ENCODE measurements around the gene CTNS. TPM values are rescaled to one million over a fixed set of nuclear protein-coding genes. Genes with fewer than 3 reads are reported as not detected.

The CTNS gene
- total and polyA plus RNA-seq, 8 donors, result 4.0 to 74.5 (median 11.9) TPM

DNA sequence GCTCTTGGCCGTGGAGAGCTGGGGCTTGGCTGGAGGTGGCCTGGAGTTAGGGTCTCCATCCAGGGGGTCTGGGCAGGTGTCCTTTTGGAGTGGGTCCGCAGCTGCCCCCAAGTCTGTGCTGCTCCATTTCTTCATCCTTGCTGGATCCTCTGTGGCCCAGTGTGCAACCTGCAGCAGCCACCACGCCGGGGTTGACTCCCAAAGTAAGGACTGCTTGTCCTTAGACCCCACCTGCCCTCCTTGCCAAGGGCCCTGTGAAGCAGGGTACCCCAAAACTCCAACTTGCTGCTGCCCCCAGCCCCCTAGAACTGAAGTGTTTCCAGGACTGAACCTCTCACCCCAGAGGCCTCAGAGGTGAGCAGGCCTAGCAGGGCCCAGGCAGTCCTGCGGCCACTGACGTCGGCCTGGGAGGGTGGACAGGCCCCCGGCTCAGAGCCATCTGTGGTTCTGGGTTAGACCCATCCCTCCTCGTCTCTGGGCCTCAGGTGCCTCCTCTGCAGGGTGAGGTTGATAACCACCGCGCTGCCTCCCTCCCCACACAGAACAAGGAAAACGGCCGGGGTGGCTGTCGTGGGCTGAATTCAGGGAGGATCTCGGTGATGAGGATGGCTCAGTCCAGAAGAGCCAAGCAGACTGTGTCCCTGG lies 44.2 kb upstream of the CTNS start:
- Histone ChIP-seq H3K27ac (no peak overlapping the region), H3K9me3 (no peaks in the 10 kb centered on the region), H3K36me3 (peaks cover 7 to 62% (median 55%) of the 10 kb centered on the region in 4 donors), H3K27me3 (no peaks in the 10 kb centered on the region), H3K4me1 (no peaks in the 10 kb centered on the region), H3K4me3 (no peak overlapping the region)
- intact Hi-C loops (cut with DNase I; ENCODE audit: low total_unique reads), result no loop called here
- DNase-seq, result no peak
- TF ChIP-seq, protein P1, sequence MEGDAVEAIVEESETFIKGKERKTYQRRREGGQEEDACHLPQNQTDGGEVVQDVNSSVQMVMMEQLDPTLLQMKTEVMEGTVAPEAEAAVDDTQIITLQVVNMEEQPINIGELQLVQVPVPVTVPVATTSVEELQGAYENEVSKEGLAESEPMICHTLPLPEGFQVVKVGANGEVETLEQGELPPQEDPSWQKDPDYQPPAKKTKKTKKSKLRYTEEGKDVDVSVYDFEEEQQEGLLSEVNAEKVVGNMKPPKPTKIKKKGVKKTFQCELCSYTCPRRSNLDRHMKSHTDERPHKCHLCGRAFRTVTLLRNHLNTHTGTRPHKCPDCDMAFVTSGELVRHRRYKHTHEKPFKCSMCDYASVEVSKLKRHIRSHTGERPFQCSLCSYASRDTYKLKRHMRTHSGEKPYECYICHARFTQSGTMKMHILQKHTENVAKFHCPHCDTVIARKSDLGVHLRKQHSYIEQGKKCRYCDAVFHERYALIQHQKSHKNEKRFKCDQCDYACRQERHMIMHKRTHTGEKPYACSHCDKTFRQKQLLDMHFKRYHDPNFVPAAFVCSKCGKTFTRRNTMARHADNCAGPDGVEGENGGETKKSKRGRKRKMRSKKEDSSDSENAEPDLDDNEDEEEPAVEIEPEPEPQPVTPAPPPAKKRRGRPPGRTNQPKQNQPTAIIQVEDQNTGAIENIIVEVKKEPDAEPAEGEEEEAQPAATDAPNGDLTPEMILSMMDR (IDR thresholded peaks at IDR 0.05), result no peak
- TF ChIP-seq POLR2AphosphoS5 (IDR thresholded peaks at IDR 0.05), result no peak
- no peak for TF ChIP-seq POLR2A (IDR thresholded peaks at IDR 0.05)
- TF ChIP-seq EP300 (IDR thresholded peaks at IDR 0.05), result no peak
- WGBS, 5 donors, result 89 to 94% (median 92%) methylated on average over 15 of the region's 15 CpGs

DNA sequence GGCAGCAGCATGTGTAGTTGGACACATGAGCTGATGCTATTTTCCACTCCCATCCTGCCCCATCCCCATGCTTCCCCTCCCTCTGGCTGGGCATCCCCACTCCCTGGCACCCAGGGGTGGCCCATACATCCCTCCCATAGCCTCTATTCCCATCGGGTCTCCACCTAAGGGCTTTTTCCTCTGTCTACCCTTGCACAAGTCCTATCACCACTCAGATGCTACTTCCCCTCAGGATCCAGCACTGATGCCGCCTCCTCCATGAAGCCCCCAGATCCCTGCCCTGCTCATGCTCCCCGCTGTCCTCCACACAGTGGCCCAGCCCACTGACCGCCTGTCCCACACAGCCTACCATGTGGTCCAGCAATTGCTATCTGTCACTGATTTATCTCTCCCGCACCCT lies 43.2 kb upstream of the CTNS start:
- DNase-seq, result no peak
- intact Hi-C loops (cut with DNase I; ENCODE audit: low total_unique reads), result no loop called here
- Histone ChIP-seq H3K36me3 (peaks cover 7 to 61% (median 48%) of the 10 kb centered on the region in 4 donors), H3K27ac (no peak overlapping the region), H3K27me3 (no peaks in the 10 kb centered on the region), H3K4me1 (no peaks in the 10 kb centered on the region), H3K4me3 (no peak overlapping the region), H3K9me3 (no peaks in the 10 kb centered on the region)
- TF ChIP-seq, protein P1 (IDR thresholded peaks at IDR 0.05), result no peak
- TF ChIP-seq POLR2AphosphoS5 (IDR thresholded peaks at IDR 0.05), result no peak
- TF ChIP-seq POLR2A (IDR thresholded peaks at IDR 0.05), result no peak
- TF ChIP-seq EP300 (IDR thresholded peaks at IDR 0.05), result no peak
- 88 to 96% (median 96%) methylated on average over 5 of the region's 5 CpGs for WGBS, 5 donors

DNA sequence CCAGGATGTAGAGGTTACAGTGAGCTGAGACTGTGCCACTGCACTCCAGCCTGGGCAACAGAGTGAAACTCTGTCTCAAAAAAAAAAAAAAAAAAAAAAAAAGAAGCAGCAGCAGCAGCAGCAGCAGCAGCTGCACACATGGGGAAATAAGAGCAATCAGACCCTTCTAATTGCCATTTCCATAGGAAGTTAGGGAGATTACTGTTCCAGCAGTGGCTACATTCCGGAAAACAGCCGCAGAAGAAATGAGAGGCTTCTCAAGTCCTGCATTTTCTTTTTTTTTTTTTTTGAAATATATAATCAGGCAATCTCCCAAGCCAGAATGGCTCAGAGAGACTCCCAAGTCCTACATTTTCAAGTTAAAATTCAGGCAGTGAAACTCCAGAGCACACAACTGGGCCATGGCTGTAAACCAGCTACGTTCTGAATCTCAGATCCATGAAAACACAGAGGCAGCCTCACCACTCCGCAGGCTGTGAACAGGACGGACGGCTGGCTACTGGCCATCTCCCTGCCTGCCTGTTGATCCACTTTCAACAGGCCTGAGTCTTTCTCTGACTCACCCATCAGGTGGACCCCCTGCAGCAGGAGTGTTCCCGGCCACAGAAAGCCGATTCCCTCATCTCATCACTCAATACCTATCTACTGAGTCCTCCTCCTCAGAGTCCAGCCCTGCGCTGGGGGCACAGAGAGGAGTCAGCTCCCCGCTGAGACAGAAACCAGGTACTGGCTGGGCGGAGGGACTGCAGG lies 42.3 kb upstream of the CTNS start:
- H3K27me3 ChIP-seq, result no peaks in the 10 kb centered on the region
- H3K4me3 ChIP-seq, result no peak overlapping the region
- H3K4me1 ChIP-seq, result no peaks in the 10 kb centered on the region
- DNase-seq, result peak in 1 of 2 donors; percentile 53
- H3K36me3 ChIP-seq, result peaks cover 7 to 52% (median 40%) of the 10 kb centered on the region in 4 donors
- no peaks in the 10 kb centered on the region for H3K9me3 ChIP-seq
- TF ChIP-seq EP300 (IDR thresholded peaks at IDR 0.05) (no peak), POLR2A (IDR thresholded peaks at IDR 0.05) (no peak), POLR2AphosphoS5 (IDR thresholded peaks at IDR 0.05) (no peak)
- TF ChIP-seq, protein P1 (IDR thresholded peaks at IDR 0.05), result no peak
- H3K27ac ChIP-seq, result peak overlapping the region in 1 of 5 donors; percentile 39
- intact Hi-C loops (cut with DNase I; ENCODE audit: low total_unique reads), result no loop called here
- WGBS, 5 donors, result 65 to 77% (median 70%) methylated on average over 11 of the region's 11 CpGs

DNA sequence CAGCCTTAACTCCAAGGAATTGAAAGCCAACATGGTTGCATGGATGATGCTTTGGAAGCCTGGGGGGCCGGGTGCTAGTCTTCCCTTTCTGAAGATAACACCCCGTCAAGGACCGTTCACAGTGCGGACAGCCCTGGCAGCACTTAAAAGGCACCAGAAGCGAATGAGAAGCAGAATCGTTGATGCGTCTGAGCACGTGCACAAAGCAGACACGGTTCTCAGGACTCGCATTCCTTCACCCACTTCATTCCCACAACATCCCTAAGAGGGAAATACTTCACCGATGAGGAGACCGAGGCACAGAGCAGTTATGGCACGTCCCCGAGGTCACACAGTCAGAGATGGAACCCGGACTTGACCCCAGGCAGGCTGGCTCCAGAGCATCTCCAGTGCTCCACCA lies 41.6 kb upstream of the CTNS start:
- Histone ChIP-seq H3K9me3 (no peaks in the 10 kb centered on the region), H3K4me3 (no peak overlapping the region), H3K36me3 (peaks cover 2 to 45% (median 32%) of the 10 kb centered on the region in 4 donors), H3K27ac (no peak overlapping the region), H3K27me3 (no peaks in the 10 kb centered on the region), H3K4me1 (no peaks in the 10 kb centered on the region)
- DNase-seq, result no peak
- 88 to 91% (median 89%) methylated on average over 15 of the region's 15 CpGs for WGBS, 5 donors
- intact Hi-C loops (cut with DNase I; ENCODE audit: low total_unique reads), result no loop called here
- TF ChIP-seq POLR2AphosphoS5 (IDR thresholded peaks at IDR 0.05), result no peak
- TF ChIP-seq, protein P1 (IDR thresholded peaks at IDR 0.05), result no peak
- no peak for TF ChIP-seq POLR2A (IDR thresholded peaks at IDR 0.05)
- no peak for TF ChIP-seq EP300 (IDR thresholded peaks at IDR 0.05)

All from stomach (tissue), 9 donors.